ENCODE results near the gene HK3.

HK3 gene

DNA sequence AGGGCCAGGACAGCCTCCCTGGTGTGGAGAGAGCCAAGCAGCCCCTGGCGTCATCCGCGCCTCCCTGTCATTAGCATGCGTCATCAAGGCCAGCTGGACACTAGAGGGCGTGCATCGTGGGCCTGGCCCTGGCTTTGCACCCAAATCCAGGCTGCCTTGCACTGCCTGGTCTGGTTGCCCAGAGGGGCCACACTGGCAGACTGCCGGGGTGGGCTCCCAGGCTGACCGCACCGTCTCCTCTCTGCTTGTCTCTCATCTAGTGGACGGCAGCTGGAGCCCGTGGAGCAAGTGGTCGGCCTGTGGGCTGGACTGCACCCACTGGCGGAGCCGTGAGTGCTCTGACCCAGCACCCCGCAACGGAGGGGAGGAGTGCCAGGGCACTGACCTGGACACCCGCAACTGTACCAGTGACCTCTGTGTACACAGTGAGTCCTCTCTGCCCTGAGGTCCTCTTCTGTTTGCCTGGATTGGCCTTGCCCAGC is 29.0 kb downstream of the HK3 start:
- Histone ChIP-seq H3K4me3 (ENCODE audit: low read depth, low read length, poor library complexity, severe bottlenecking) (no peak overlapping the region), H3K4me1 (ENCODE audit: insufficient read depth, low read length, severe bottlenecking) (no peaks in the 10 kb centered on the region), H3K4me2 (ENCODE audit: low read length) (no peak overlapping the region), H3K27me3 (ENCODE audit: insufficient read depth, low read length) (0 out of 2 replicates have a peak, but pooled peaks cover 4% of the 10 kb centered on the region), H3K27ac (ENCODE audit: low read depth, low read length, poor library complexity, severe bottlenecking) (no peak overlapping the region), H3K79me2 (ENCODE audit: insufficient read depth, low read length) (no peaks in the 10 kb centered on the region), H3K9me3 (ENCODE audit: low read length) (no peaks in the 10 kb centered on the region), H3K36me3 (ENCODE audit: insufficient read depth, low read length) (no peaks in the 10 kb centered on the region), H4K20me1 (ENCODE audit: insufficient read depth, low read length) (no peaks in the 10 kb centered on the region), H3K9me2 (ENCODE audit: low read depth, low read length) (no peaks in the 10 kb centered on the region), H2AFZ (ENCODE audit: low read length) (no peak overlapping the region), H3F3A (ENCODE audit: insufficient read depth, low read length) (no peaks in the 10 kb centered on the region), H3K9ac (ENCODE audit: low read length) (no peak overlapping the region)
- TF ChIP-seq EZH2 (IDR thresholded peaks at IDR 0.05; ENCODE audit: borderline replicate concordance, low read length) (no peak), CTCF (IDR thresholded peaks at IDR 0.05; ENCODE audit: low read length) (peak; percentile 39)

GRCh38 chr5:176869501-176870109 is 29.5 kb downstream of the HK3 start:
- H3K9ac ChIP-seq (ENCODE audit: low read length), result no peak overlapping the region
- no peak overlapping the region for H2AFZ ChIP-seq (ENCODE audit: low read length)
- TF ChIP-seq CTCF (IDR thresholded peaks at IDR 0.05; ENCODE audit: low read length) (no peak), EZH2 (IDR thresholded peaks at IDR 0.05; ENCODE audit: borderline replicate concordance, low read length) (no peak)
- H3K4me3 ChIP-seq (ENCODE audit: low read depth, low read length, poor library complexity, severe bottlenecking), result no peak overlapping the region
- no peak overlapping the region for H3K27ac ChIP-seq (ENCODE audit: low read depth, low read length, poor library complexity, severe bottlenecking)
- no peaks in the 10 kb centered on the region for H4K20me1 ChIP-seq (ENCODE audit: insufficient read depth, low read length)
- H3K4me1 ChIP-seq (ENCODE audit: insufficient read depth, low read length, severe bottlenecking), result no peaks in the 10 kb centered on the region
- H3K27me3 ChIP-seq (ENCODE audit: insufficient read depth, low read length), result 0 out of 2 replicates have a peak, but pooled peaks cover 4% of the 10 kb centered on the region
- no peak overlapping the region for H3K4me2 ChIP-seq (ENCODE audit: low read length)
- no peaks in the 10 kb centered on the region for H3K36me3 ChIP-seq (ENCODE audit: insufficient read depth, low read length)
- H3F3A ChIP-seq (ENCODE audit: insufficient read depth, low read length), result no peaks in the 10 kb centered on the region
- no peaks in the 10 kb centered on the region for H3K9me3 ChIP-seq (ENCODE audit: low read length)
- H3K9me2 ChIP-seq (ENCODE audit: low read depth, low read length), result no peaks in the 10 kb centered on the region
- H3K79me2 ChIP-seq (ENCODE audit: insufficient read depth, low read length), result no peaks in the 10 kb centered on the region

DNA sequence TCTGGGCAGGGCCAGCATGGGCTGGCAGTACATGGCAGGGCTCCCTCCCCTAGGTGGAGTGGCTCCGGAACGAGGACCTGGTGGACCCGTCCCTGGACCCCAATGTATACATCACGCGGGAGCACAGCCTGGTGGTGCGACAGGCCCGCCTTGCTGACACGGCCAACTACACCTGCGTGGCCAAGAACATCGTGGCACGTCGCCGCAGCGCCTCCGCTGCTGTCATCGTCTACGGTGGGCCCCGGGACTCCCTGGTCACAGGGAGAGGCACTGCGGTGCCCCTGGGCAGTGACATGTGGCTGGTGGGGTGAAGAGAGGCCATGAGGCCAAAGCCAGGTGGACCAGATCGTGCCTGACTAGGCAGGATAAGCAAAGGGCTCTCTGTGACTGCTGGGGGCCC is 30.4 kb downstream of the HK3 start:
- TF ChIP-seq EZH2 (IDR thresholded peaks at IDR 0.05; ENCODE audit: borderline replicate concordance, low read length), result no peak
- TF ChIP-seq CTCF (IDR thresholded peaks at IDR 0.05; ENCODE audit: low read length), result no peak
- H3K4me3 ChIP-seq (ENCODE audit: low read depth, low read length, poor library complexity, severe bottlenecking), result no peak overlapping the region
- no peaks in the 10 kb centered on the region for H3F3A ChIP-seq (ENCODE audit: insufficient read depth, low read length)
- no peak overlapping the region for H3K4me2 ChIP-seq (ENCODE audit: low read length)
- H3K4me1 ChIP-seq (ENCODE audit: insufficient read depth, low read length, severe bottlenecking), result no peaks in the 10 kb centered on the region
- no peaks in the 10 kb centered on the region for H3K36me3 ChIP-seq (ENCODE audit: insufficient read depth, low read length)
- no peak overlapping the region for H2AFZ ChIP-seq (ENCODE audit: low read length)
- H3K27me3 ChIP-seq (ENCODE audit: insufficient read depth, low read length), result 0 out of 2 replicates have a peak, but pooled peaks cover 4% of the 10 kb centered on the region
- no peaks in the 10 kb centered on the region for H4K20me1 ChIP-seq (ENCODE audit: insufficient read depth, low read length)
- H3K9me3 ChIP-seq (ENCODE audit: low read length), result no peaks in the 10 kb centered on the region
- no peak overlapping the region for H3K27ac ChIP-seq (ENCODE audit: low read depth, low read length, poor library complexity, severe bottlenecking)
- no peaks in the 10 kb centered on the region for H3K9me2 ChIP-seq (ENCODE audit: low read depth, low read length)
- no peak overlapping the region for H3K9ac ChIP-seq (ENCODE audit: low read length)
- H3K79me2 ChIP-seq (ENCODE audit: insufficient read depth, low read length), result no peaks in the 10 kb centered on the region

Measured in OCI-LY1 (cell line).